Subcutaneous abdominal adipose tissue (tissue), 5 donors: ENCODE results near the gene CA4.
"Not testable (repeated sequence)": the region's sequence is repeated elsewhere in the genome, so short reads cannot be mapped to it uniquely, and the experiment has no call there.

Experiments used
- H3K27ac ChIP-seq: one replicate; pipeline ENCODE4 v1.7.0; 2013; ENCODE audit warnings: low read depth, mild to moderate bottlenecking, inconsistent platforms, low read length, moderate library complexity
- H3K27me3 ChIP-seq, 5 donors: one replicate each; pipeline ENCODE4 v1.7.0; 2013; ENCODE audit warnings: low read length in 5 of 5, inconsistent platforms in 1 of 5; ENCODE audit not compliant: control insufficient read depth in 5 of 5, insufficient read depth in 4 of 5
- H3K36me3 ChIP-seq, 5 donors: one replicate each; pipeline ENCODE4 v1.7.0; 2013; ENCODE audit warnings: low read length in 5 of 5; ENCODE audit not compliant: control insufficient read depth in 5 of 5, insufficient read depth in 5 of 5
- H3K4me1 ChIP-seq, 5 donors: one replicate each; pipeline ENCODE4 v1.7.0; 2013; ENCODE audit warnings: low read length in 5 of 5, mild to moderate bottlenecking in 3 of 5, moderate library complexity in 1 of 5; ENCODE audit not compliant: control insufficient read depth in 5 of 5, insufficient read depth in 5 of 5
- H3K4me3 ChIP-seq, 5 donors: one replicate each; pipeline ENCODE4 v1.7.0; 2013; ENCODE audit warnings: low read length in 5 of 5, low read depth in 1 of 5
- H3K9ac ChIP-seq, 5 donors: one replicate each; pipeline ENCODE4 v1.7.0; 2013; ENCODE audit warnings: low read length in 5 of 5, mild to moderate bottlenecking in 4 of 5, moderate library complexity in 3 of 5
- H3K9me3 ChIP-seq, 5 donors: one replicate each; pipeline ENCODE4 v1.7.0; 2013; ENCODE audit warnings: low read length in 5 of 5; ENCODE audit not compliant: control insufficient read depth in 5 of 5
- donor health status: healthy.
- donor health status: healthy.
- donor health status: healthy.
- donor health status: healthy.
- donor health status: healthy.

The CA4 gene

DNA sequence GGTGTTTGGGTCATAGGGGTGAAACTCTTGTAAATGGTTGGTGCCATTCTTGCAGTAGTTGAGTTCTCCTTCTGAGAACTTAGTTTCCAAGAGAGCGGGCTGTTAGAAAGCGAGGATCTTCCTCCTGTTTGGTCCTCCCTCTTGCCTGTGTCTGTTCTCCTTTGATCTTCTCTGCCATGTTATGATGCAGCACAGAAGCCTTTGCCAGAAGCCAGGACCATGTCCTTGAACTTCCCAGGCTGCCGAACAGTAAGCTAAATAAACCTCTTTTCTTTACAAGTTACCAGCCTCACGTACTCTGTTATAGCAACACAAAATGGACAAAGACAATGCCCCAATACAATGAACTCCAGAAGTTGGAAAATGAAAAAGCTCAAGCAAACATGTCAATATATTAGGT is 40.3 kb downstream of the CA4 start:
- not testable (repeated sequence) for H3K27ac ChIP-seq, H3K4me3 ChIP-seq, H3K27me3 ChIP-seq, H3K4me1 ChIP-seq, H3K9ac ChIP-seq, H3K9me3 ChIP-seq
- peaks cover 19 to 68% (median 41%) of the 10 kb centered on the region in 5 donors for H3K36me3 ChIP-seq

DNA sequence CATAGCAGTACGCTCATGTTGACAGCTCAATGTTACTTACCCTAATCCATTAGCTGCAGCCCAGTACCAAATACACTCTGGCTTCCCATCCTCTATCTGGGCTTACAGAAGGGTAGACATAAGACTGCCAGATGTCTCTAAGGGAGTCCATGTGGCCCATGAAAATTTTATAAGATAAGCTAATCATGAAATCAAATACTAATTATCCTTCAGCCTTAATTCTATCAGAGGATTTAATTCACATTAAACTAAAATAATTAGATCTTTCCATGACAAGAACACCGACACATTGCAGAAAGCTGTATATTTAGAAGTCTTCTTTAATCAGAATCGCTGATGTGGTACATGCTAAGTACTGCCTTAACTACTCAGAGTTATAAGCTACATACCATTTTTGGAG is 43.3 kb downstream of the CA4 start:
- not testable (repeated sequence) for H3K4me3 ChIP-seq, H3K9me3 ChIP-seq, H3K27ac ChIP-seq, H3K27me3 ChIP-seq, H3K9ac ChIP-seq, H3K4me1 ChIP-seq
- H3K36me3 ChIP-seq: peaks cover 21 to 68% (median 41%) of the 10 kb centered on the region in 5 donors

DNA sequence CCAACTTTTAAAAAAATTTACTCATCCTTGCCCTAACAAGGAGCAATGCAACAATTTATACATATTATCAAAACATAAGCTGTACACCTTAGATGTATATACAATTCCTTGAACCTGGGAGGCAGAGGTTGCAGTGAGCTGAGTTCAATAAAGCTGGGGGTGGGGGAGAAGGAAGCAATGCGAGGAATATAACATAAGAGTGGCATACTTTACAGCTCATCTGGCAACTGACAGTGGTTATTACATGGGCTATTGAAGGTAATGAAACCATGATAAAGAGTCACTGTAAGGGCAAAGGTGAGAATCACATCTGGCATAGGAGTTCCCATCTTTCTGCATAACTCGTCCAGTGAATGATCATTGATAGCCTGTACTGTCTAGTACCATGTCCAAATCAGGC is 43.7 kb downstream of the CA4 start:
- Histone ChIP-seq H3K4me1 (no peaks in the 10 kb centered on the region), H3K36me3 (peaks cover 21 to 73% (median 45%) of the 10 kb centered on the region in 5 donors)

DNA sequence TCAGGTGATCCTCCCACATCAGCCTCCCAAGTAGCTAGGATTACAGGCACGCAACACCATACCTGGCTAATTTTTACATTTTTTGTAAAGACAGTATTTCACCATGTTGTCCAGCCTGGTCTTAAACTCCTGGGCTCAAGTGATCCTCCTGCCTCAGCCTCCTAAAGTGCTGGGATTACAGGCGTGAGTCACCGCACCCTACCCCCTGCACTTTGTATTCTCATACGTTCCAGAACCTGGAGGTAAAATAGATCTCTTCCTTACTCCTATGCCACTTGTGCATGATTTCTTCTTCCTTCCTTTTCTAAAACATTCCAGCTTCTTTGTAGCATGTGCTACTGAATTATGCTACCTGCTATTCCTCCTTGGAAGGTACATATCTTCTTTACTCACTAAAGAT is 44.4 kb downstream of the CA4 start:
- H3K27ac ChIP-seq, H3K9ac ChIP-seq, H3K9me3 ChIP-seq, H3K4me1 ChIP-seq, H3K4me3 ChIP-seq, H3K27me3 ChIP-seq: not testable (repeated sequence)
- H3K36me3 ChIP-seq: peaks cover 21 to 69% (median 43%) of the 10 kb centered on the region in 5 donors

More for the DNA sequence above, 43.7 kb downstream of the CA4 start:
- Histone ChIP-seq H3K27ac (no peak overlapping the region), H3K9ac (no peak overlapping the region), H3K4me3 (no peak overlapping the region), H3K27me3 (no peaks in the 10 kb centered on the region), H3K9me3 (no peaks in the 10 kb centered on the region)

DNA sequence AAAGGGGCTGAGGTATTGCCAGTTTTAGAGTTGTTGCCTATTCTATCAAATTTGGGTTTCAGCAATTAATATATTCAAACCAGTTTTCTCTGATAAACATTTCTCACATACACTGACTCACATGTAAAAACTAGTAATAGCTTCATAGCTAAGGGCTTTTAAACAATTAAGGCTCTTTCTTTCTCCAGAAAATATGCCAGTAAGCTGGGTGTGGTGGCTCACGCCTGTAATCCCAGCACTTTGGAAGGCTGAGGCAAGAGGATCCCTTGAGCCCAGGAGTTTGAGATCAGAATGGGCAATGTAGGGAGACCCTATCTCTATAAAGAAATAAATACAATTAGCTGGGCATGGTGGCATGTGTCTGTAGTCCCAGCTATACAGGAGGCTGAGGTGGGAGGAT is 48.9 kb downstream of the CA4 start:
- H3K27me3 ChIP-seq, H3K9ac ChIP-seq, H3K4me3 ChIP-seq, H3K27ac ChIP-seq, H3K9me3 ChIP-seq, H3K4me1 ChIP-seq: not testable (repeated sequence)
- peaks cover 8 to 32% (median 17%) of the 10 kb centered on the region in 5 donors for H3K36me3 ChIP-seq

DNA sequence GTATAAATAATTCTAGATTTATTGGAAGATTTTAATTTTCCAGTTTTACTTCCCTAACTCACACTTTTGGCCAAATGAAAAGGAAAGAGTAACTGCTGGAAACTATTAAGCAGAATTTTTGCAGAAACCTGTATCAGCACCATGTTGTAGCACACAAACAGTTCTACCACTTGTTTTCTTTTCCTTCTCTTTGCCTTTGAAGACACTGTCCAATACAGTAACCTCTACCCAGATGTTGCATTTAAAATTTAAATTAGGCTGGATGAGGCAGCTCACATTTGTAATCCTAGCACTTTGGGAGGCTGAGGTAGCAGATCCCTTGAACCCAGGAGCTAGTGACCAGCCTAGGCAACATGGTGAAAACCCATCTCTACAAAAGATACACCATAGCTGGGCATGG is 56.0 kb downstream of the CA4 start:
- not testable (repeated sequence) for H3K36me3 ChIP-seq, H3K4me3 ChIP-seq, H3K9ac ChIP-seq, H3K27me3 ChIP-seq, H3K9me3 ChIP-seq, H3K4me1 ChIP-seq, H3K27ac ChIP-seq

DNA sequence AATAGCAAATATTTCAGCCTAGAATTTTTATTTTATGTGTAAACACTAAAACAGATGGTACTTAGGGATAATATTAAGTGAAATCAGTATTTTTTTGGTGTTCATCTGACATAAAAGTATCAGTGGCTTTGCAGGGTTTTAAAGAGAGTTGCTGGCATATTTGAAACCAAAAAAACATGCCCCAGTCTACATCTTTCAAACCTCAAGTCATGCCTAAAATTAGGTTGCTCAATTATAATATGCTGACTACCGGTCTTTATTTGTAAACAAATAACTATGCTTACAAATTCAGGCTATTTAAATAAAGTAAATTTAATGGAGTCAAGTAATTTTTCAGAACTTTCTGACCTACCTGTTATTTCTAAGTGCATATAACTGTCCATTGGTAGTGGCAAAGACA is 58.5 kb downstream of the CA4 start:
- not testable (repeated sequence) for H3K4me1 ChIP-seq, H3K27me3 ChIP-seq, H3K36me3 ChIP-seq

More for the DNA sequence above, 58.5 kb downstream of the CA4 start:
- H3K9me3 ChIP-seq, H3K27ac ChIP-seq, H3K4me3 ChIP-seq, H3K9ac ChIP-seq: not testable (repeated sequence)
